TTC549 (cell line): ENCODE results near the gene SMOC2.
"Not testable (repeated sequence)": the region's sequence is repeated elsewhere in the genome, so short reads cannot be mapped to it uniquely, and the experiment has no call there.

ENCODE experiments used
- FAIRE-seq: peaks from 2 replicates; lab custom pipeline; 2012; peaks lifted over from hg19 to GRCh38; lab: Jason Lieb, UNC

SMOC2 gene

DNA sequence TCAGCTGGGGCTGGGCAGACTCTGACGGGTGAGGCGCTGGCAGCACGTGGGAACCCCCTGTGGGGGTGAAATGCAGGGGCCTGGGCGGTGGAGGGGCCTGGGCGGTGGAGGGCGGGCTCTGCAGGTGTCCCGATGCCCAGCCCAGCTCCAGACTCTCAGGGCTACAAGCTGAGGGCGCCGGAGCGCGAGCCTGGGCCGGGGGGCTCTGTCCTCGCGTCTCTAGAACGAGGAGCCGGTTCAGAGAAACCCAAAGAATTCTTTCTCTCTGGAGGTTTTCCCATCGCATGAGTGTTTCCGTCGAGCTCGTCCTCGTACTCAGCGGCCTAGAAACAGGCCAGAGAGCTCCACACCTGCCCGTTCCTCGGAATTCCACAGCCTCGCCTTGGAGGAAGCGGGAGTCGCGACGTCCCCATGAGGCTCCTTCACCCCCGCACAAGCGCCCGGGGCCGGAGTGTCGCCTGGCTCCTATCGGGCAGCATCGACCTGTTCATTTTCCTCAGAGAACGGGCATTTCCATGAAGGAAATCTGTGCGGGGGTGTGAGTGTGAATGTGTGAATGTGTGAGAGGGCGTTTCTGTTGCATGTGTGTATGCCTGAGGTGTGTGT, 76.9 kb downstream of the SMOC2 start:
- no peak for FAIRE-seq

DNA sequence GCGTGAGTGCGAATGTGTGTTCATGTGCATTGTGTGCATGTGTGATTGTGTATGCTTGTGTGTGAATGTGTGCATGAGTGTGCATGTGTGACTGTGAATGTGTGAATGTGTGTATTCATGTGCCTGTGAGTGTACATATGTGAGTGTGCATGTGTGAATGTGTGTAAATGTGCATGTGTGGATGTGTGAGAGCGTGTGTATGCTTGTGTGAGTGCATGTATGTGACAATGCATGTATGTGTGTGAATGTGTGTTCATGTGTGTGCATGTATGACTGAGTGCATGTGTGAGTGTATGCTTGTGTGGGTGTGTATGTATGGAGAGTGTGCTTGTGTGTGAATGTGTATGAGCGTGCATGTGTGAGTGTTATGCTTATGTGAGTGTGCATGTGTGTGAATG, 77.4 kb downstream of the SMOC2 start:
- FAIRE-seq: no peak

DNA sequence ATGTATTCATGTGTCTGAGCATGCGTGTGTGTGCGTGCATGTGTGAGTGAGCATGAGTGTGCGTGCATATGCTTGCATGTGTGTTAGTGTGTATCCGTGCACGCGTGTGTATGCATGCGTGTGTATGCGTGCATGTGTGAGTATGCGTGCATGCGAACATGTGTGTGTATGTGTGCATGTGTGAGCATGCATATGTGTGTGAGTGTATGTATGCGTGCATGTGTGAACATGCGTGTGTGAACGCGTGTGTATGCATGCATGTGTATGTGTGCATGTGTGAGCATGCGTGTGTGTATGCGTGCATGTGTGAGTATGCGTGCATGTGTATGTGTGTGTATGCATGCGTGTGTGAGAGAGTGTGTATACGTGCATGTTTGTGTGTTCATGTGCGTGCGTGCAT, 77.9 kb downstream of the SMOC2 start:
- FAIRE-seq: no peak

DNA sequence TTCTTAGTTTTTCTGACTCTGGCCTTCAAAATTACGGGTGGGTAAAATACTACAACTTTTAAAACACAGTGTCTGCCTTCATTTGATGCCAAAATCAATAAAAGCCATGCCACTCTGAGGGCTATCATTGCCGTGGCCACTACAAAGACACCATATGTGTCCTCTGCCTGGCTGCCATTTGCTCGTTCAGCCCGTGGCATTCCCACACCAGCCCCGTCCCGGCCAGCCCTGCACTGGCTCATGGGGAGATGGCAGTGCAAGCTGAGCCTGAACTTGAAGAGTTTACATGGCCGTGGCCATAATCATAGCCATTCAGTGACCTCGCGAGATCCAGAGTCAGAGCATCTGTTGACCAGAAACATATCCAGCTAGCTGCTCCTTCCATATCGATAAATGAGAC, 79.2 kb downstream of the SMOC2 start:
- no peak for FAIRE-seq

DNA sequence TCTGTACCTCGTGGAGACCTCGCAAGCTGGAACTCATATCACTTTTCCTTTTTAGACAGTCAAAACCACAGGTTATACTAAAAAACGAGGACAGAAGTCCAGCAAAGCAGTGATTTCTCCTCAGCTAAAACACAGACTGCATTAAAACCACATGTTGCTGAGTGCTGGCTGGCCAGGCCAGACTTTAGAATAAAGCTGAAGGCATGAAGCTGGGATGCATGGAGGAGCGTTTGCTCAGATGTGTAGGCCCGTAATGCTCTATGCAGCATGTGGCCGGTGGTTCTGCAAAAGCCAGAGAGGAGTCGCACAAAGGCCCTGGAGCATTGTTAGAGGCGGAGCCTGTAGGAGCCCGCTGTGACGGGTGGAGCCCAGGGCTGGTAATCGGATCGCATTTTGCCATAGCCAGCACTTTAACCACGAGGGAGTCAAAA, 83.6 kb downstream of the SMOC2 start:
- no peak for FAIRE-seq

DNA sequence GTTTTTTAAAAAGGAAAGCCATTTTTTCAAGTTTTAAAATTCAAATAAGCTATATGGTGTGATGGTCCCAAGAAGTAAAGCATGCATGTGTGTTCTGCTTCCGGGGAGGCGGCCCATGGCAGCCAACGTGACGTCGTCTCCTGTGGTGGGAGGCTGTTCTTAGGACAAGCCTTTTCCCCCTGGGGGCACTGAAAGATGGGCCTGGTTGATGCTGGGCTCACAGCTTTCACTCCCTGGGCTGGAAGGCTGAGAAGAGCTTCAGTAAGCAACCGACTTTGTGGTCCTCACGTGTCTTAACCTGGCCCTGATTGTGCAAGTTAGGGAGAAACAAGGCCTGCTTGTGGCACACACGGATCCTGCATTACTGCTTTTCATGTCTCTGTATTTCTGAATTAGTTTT, 84.1 kb downstream of the SMOC2 start:
- FAIRE-seq: no peak

DNA sequence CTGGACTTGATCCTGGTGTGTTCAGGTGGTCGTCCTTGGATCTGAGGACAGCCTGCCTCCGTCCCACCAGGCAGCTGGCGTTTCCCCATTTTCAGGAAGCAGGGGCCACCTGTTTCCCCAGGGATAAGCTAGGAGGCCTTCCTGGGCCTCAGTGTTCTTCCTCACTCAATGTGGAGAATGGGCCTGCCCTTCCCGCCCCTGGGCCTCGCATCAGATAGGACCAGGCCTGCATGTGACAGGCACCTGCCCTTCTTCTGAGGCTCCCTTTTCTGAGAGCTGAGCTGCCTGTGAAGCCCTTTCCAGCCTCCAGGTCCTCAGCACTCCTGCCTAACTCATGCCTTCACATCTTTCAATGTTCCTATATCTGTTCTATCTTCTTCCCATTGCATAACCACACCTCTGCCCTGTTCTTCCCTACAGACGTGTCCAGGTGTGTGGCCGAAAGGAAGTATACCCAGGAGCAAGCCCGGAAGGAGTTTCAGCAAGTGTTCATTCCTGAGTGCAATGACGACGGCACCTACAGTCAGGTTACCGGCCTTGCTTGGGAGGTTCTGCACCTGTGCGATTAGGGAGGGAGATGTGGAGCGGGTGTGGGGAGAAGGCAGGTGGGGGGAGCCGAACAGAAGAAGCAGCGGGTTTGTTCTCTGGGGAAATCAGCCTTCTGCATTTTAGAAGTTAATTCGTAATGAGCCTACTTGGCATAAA, 85.1 kb downstream of the SMOC2 start:
- FAIRE-seq: no peak

DNA sequence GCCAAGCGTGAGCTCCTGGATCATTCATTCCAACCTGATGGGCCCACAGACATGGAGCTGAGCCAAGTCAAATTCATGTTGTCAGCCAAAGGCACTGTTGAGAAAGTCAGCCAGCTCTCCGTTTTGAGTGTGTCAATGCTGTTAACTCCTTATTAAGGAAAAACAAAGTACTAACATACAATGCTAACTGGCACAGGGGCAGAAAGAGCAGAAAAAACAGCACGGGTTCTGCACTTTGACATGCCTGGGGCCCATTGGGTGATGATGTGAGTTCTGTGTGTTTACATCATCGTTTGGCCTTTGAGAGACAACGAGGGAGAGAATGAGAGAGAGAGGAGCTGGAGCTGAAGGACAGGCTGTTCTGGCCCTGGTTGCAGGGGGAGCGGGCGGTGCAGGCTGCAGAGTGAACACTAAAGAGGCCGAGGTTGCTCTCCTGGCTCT, 85.9 kb downstream of the SMOC2 start:
- no peak for FAIRE-seq

DNA sequence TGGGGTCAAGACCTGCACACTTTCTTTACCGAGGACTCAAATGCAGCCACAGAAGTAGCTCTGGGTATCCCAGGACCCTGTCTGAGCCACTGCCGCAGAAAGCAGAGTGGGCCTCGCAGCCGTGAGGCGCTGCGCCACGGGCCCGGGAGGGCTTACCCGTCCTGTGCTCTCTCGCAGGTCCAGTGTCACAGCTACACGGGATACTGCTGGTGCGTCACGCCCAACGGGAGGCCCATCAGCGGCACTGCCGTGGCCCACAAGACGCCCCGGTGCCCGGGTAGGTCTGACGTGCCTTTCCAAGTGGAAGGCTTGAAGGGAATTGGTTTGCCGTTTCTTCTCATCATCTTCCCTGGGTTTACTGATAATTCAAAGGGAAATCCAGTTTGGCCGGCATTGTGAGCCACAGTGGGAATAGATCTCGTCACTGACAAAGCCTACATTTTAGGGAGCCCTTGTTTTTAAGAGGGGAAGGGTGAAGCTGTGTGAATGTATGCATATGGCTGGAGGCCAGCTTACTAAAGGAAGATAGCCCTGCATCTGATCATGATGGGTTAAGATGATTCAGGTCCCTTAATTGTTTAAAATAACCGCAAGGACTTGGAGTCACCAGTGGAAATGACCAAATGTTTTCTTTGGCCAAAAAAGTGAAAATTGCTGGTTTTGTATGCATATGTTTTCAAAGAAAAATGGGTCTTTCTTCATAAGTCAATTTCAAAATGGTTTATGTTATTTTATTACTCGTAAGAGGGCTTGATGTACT, 86.6 kb downstream of the SMOC2 start:
- FAIRE-seq: no peak

DNA sequence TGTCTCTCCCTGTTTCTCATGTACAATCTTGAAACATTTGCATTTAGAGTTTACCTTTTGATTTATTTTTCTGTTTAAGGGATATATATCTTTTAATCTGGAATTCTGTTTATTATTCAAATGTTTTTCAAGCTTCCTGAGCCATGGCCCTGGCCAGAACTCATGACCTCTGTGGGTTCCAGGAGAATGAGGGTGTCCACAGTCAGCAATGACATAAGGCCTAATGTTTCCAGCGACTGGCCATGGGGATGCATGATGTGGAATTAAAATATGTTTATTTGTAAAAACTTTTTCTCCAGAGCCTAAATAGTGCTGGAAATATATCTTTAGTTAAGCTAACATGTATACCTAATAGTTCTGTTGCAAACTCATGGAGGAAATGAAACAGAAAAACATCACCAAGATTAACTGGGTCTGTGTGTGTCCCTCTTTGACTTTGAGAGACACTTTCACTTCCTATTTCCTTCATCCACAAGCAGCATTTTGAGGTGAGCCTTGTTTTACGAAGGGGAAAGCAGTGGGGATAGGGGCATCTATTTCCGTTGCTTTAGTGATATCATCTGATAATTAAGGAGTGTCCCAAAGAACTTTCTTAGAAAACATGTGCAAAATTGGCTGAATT, 87.6 kb downstream of the SMOC2 start:
- no peak for FAIRE-seq

DNA sequence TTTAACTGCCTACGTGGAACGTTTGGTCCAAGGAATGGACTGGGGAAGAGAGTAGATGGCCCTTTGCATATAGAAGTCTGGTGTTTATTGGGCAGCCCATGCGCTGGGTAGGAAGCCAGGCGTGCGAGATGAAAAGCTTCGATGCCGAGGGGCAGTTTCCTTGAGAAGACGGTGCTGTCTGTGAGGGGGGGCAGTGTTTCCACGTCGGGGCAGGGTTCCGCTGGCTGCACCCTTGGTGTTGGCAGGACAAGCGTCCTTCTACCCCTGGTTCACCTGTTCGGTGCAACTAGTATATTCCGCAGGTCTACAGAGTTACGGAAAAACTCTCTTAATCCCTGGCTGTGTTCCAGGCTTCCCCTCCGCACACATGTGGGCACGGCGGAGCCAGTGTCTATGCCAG, 88.2 kb downstream of the SMOC2 start:
- FAIRE-seq: no peak

DNA sequence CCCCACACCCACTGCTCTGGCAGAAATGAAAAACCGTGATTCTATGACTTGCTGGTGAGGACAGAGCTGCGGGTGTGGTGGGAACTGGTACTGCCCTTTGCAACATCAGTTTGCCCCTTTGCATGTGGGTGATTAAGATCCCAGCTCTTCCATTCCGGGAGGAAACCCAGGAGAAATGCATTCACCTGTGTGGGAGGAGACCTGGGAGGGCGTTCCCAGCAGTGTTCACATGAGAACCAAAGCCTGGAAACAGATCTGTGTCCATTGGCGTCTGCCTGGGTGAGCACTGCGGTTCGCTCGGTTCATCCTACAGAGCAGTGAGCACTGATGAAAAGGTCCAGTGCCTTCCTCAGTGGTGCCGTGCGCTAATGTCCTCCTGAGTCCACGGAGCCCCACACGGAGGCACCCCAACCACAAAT, 89.7 kb downstream of the SMOC2 start:
- no peak for FAIRE-seq

DNA sequence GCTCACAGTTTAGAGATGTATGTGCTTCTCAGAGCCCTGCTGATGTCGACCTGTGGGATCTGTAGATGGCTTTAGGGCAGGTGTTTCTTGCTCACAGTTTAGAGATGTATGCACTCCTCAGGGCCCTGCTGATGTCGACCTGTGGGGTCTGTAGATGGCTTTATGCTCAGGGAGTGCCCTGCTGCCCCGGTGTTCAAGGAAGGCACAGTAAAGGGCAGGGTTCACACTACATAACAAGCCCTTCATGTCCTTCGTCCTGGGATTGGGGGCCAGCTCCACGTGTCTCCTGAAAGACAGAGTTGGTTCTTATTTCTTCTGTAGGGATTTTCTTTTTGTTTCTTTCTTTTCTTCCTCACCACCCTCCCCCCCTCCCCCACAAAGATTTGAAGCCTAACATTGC, 91.1 kb downstream of the SMOC2 start:
- no peak for FAIRE-seq

DNA sequence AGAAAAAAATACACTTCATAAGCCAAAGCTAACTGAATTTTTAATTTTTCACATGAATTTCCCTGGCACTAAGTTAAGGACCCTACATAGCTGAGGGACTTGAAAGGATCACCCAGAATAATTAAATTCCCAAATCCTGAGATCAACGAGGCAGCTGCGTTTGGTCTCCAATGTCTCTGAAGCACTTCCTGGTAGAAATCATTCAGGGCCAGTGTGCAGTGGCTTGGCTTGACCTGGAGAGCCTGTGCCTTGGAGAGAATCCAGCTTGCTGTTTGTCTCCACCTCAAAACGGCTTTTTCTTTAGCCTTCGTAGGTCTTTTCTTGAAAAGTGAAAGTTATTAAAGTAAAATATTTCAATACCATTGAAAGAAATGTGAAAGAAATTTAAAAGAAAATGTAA, 92.4 kb downstream of the SMOC2 start:
- no peak for FAIRE-seq

DNA sequence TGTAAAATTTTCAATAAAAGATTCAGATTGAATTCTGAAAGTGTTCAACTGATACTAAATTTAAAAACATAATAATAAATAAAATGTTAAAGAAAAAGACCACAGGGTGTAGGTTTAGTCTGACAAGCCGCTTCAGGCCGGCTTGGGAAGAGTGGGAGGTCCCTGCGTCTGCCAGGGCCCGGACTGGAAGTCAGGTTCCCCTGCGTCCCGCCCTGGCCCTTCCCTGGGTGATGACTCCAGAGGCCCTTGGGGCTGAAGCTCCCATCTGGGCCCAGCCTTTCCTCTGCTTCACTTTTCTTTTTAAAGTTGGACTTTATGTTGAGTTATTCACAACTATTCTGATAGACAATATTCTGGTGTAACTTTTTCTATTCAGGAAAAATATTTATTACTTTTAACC, 93.3 kb downstream of the SMOC2 start:
- no peak for FAIRE-seq

DNA sequence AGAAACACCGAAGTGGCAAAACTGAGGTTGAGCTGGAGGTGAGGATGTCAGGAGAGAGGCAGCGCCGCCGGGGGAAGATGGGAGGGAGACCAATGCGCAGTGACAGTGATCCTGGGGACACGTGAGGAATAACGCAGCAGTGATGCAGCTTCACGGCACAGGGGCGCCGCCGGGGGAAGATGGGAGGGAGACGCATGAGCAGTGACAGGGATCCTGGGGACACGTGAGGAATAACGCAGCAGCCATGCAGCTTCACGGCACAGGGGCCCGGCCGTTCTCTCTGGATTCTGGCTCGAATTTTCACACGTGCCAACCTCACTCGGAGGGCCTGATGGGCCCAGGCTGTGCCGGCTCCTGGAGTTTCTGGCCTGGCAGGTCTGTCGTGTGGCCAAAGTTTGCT, 94.7 kb downstream of the SMOC2 start:
- FAIRE-seq: no peak

DNA sequence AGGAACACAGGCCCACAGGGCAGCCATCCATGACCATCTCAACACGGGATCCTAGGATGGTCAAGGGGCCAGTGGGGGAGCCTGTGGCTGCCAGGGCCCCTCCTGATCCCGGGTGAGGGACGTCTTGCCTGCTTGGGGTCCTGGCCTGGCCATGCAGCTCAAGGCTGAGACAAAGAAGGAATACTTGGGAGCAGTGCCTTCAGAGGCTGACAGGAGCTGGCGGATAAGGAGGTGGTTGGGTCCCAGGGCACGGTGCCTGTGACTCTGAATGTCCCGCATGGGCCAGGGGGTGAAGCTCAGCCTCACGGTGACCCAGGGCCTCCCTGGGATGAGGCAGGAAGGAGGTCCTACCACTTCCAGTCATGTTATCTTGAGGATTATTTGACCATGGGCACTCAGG, 95.2 kb downstream of the SMOC2 start:
- no peak for FAIRE-seq

DNA sequence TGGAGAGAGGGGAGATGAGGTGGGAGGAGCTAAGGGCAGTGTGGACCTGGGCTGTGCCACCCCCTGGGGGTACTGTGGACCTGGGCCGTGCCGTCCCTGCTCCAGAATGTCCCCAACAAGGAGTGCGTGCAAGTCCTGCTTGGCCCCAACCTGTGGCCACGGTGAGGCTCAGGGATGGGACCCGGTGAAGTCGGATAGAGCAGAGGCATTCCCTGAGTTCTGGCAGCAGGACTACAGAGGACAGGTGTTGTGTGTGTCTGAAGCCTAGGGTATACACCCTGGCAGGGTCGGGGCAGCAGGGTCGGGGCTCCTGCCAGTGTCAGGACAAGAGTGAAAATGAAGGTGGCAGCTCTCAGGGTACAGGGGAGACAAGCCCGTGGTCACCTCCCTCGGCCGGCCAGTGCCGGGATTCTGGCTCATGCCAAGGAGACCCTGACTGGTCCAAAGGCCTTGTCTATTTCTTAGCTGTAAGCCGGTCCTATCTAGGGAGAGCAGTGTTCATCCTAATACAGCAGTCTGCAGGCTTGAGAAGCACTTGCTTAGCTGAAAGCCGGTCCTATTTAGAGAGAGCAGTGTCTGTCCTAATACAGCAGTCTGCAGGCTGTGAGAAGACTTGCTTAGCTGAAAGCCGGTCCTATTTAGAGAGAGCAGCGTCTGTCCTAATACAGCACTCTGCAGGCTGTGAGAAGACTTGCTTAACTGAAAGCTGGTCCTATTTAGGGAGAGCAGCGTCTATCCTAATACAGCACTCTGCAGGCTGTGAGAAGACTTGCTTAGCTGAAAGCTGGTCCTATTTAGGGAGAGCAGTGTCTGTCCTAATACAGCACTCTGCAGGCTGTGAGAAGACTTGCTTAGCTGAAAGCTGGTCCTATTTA, 95.9 kb downstream of the SMOC2 start:
- FAIRE-seq: no peak

DNA sequence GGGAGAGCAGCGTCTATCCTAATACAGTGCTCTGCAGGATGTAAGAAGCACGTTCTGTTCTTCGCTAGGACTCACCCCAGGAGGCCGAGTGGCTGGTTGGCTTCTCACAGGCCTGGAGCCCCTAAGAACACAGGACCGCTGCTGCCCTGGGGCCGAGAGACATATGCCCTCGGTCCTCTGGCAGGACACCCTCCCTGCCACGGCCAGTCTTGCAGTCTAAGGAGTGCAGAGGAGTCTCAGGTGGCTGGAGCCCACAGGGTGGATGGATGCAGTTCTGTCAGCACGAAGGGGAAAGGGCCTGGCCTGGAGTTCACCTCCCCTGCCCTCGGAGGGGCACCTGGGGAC, 96.5 kb downstream of the SMOC2 start:
- FAIRE-seq: no peak

DNA sequence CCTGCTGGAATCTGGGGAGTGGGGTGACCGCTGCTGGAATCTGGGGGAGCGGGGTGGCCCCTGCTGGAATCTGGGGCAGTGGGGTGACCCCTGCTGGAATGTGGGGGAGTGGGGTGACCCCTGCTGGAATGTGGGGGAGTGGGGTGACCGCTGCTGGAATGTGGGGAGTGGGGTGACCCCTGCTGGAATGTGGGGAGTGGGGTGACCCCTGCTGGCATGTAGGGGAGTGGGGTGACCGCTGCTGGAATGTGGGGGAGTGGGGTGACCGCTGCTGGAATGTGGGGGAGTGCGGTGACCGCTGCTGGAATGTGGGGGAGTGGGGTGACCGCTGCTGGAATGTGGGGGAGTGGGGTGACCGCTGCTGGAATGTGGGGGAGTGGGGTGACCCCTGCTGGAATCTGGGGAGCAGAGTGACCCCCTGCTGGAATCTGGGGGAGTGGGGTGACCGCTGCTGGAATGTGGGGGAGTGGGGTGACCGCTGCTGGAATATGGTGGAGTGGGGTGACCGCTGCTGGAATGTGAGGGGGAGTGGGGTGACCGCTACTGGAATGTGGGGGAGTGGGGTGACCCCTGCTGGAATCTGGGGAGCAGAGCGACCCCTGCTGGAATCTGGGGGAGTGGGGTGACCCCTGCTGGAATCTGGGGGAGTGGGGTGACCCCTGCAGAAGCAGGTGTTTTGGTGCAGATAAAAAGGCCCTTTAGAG, 97.4 kb downstream of the SMOC2 start:
- not testable (repeated sequence) for FAIRE-seq
